GM12865 (cell line): ENCODE results near the gene CNTNAP4.

Experiments used
- DNase-seq: peaks from one replicate; pipeline ENCODE4 v3.0.0; 2010; ENCODE audit warnings: low read depth
- H3K4me3 ChIP-seq: 2 replicates; pipeline ENCODE4 v1.5.1; 2011; ENCODE audit warnings: mild to moderate bottlenecking, low read depth, low read length, control low read depth
- CTCF ChIP-seq: IDR thresholded peaks from 2 replicates; pipeline ENCODE4 v1.5.1; 2011; ENCODE audit warnings: low read length, control low read depth, low read depth, inconsistent platforms; ENCODE audit not compliant: insufficient read depth; ENCODE audit errors: missing control alignments

CNTNAP4 gene

GRCh38 chr16:76385601-76386230 is 108.5 kb downstream of the CNTNAP4 start:
- no peak for TF ChIP-seq CTCF
- H3K4me3 ChIP-seq, result no peak overlapping the region
- DNase-seq, result no peak

- no peak for TF ChIP-seq CTCF
- no peak overlapping the region for H3K4me3 ChIP-seq
- DNase-seq, result no peak
These were observed 109.6 kb downstream of the CNTNAP4 start for GRCh38 chr16:76386784-76387183.

- no peak overlapping the region for H3K4me3 ChIP-seq
- no peak for DNase-seq
- TF ChIP-seq CTCF, result no peak
These were observed 110.8 kb downstream of the CNTNAP4 start for GRCh38 chr16:76387994-76388393.

GRCh38 chr16:76389126-76389525 is 111.9 kb downstream of the CNTNAP4 start:
- TF ChIP-seq CTCF, result no peak
- DNase-seq, result no peak
- no peak overlapping the region for H3K4me3 ChIP-seq

GRCh38 chr16:76390476-76390875 is 113.3 kb downstream of the CNTNAP4 start:
- TF ChIP-seq CTCF, result no peak
- DNase-seq, result no peak
- H3K4me3 ChIP-seq, result no peak overlapping the region

GRCh38 chr16:76396977-76397376 is 119.8 kb downstream of the CNTNAP4 start:
- no peak for TF ChIP-seq CTCF
- no peak for DNase-seq
- H3K4me3 ChIP-seq, result no peak overlapping the region

GRCh38 chr16:76409706-76410105 is 132.5 kb downstream of the CNTNAP4 start:
- no peak for DNase-seq
- H3K4me3 ChIP-seq, result no peak overlapping the region
- TF ChIP-seq CTCF, result no peak
